ENCODE results near the gene KCNN3. TPM values are rescaled to one million over a fixed set of nuclear protein-coding genes. Genes with fewer than 3 reads are reported as not detected.

KCNN3 gene
- total and polyA plus RNA-seq, 2 of the 13 experiments (the other 11 are each of a cell fraction or from before 2014, with no cell fraction given) = not detected

DNA sequence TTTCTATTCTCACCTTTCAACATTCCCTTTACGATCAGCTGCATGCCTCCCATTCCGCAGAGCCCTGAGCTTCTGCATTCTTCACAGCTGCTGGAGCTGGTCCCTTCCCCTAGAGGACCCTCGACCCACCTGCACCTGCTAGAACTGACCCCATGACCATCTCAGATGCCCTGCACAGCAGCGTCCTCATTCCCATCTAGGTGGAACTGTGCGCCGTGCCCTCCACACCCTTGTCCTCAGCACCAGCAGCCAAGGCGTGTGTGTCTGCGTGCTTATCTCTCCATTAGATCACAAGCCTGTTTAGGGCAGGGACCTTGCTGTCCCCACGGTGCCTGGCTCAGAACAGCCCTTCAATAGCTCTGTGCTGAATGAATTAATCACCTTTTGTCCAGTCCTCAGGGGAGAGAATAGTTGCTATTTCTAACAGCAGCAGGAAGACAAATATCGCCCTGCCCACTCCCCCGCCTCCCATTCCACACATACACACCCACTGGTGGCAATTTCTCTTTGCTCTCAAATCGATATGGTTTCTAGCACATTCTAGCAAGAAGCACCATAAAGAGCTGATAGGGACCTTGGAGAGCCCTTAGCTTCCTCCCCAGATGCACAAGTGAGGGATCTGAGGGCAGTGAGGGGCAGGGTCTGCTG lies 61.7 kb downstream of the KCNN3 start:
- no peak overlapping the region for H3K4me3 ChIP-seq (replicated peaks in 1 of 3; ENCODE audit: insufficient read depth in 1 of 3, low read depth in 2 of 3, low read length in 3 of 3)
- H3K4me1 ChIP-seq (ENCODE audit: insufficient read depth, low read length) = peaks cover 3% of the 10 kb centered on the region
- no peaks in the 10 kb centered on the region for H3K79me2 ChIP-seq (ENCODE audit: insufficient read depth, low read length)
- ChIA-PET POLR2A (no interaction called here), CTCF (ENCODE audit: low intra/inter-chr PET ratio, low total read pairs) (no interaction called here)
- peaks cover 11 to 88% of the 10 kb centered on the region in 2 experiments for H3K27me3 ChIP-seq (ENCODE audit: control insufficient read depth in 1 of 2, insufficient read depth in 2 of 2, low read length in 2 of 2)
- H4K20me1 ChIP-seq (ENCODE audit: insufficient read depth, low read length) = no peaks in the 10 kb centered on the region
- TF ChIP-seq SPEN (CRISPR knock-in tag; IDR thresholded peaks at IDR 0.05; ENCODE audit: low read depth) = no peak
- TF ChIP-seq RFX3 (CRISPR knock-in tag; IDR thresholded peaks at IDR 0.05) = no peak
- no peak for TF ChIP-seq SMARCE1 (IDR thresholded peaks at IDR 0.05; ENCODE audit: borderline replicate concordance)
- TF ChIP-seq, protein P1, sequence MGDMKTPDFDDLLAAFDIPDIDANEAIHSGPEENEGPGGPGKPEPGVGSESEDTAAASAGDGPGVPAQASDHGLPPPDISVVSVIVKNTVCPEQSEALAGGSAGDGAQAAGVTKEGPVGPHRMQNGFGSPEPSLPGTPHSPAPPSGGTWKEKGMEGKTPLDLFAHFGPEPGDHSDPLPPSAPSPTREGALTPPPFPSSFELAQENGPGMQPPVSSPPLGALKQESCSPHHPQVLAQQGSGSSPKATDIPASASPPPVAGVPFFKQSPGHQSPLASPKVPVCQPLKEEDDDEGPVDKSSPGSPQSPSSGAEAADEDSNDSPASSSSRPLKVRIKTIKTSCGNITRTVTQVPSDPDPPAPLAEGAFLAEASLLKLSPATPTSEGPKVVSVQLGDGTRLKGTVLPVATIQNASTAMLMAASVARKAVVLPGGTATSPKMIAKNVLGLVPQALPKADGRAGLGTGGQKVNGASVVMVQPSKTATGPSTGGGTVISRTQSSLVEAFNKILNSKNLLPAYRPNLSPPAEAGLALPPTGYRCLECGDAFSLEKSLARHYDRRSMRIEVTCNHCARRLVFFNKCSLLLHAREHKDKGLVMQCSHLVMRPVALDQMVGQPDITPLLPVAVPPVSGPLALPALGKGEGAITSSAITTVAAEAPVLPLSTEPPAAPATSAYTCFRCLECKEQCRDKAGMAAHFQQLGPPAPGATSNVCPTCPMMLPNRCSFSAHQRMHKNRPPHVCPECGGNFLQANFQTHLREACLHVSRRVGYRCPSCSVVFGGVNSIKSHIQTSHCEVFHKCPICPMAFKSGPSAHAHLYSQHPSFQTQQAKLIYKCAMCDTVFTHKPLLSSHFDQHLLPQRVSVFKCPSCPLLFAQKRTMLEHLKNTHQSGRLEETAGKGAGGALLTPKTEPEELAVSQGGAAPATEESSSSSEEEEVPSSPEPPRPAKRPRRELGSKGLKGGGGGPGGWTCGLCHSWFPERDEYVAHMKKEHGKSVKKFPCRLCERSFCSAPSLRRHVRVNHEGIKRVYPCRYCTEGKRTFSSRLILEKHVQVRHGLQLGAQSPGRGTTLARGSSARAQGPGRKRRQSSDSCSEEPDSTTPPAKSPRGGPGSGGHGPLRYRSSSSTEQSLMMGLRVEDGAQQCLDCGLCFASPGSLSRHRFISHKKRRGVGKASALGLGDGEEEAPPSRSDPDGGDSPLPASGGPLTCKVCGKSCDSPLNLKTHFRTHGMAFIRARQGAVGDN (CRISPR knock-in tag; IDR thresholded peaks at IDR 0.05) = no peak
- TF ChIP-seq ZNF557 (CRISPR knock-in tag; IDR thresholded peaks at IDR 0.05) = no peak
- TF ChIP-seq MTA1 (CRISPR knock-in tag; IDR thresholded peaks at IDR 0.05; ENCODE audit: borderline replicate concordance) = no peak
- no peak for TF ChIP-seq ZNF101 (CRISPR knock-in tag; IDR thresholded peaks at IDR 0.05; ENCODE audit: borderline replicate concordance, low read depth)
- no peak for TF ChIP-seq KDM3A (CRISPR knock-in tag; IDR thresholded peaks at IDR 0.05; ENCODE audit: low read depth)
- TF ChIP-seq SNAPC2 (CRISPR knock-in tag; IDR thresholded peaks at IDR 0.05) = no peak
- TF ChIP-seq ZNF674 (CRISPR knock-in tag; IDR thresholded peaks at IDR 0.05; ENCODE audit: low read depth) = no peak
- no peak for TF ChIP-seq CC2D1A (CRISPR knock-in tag; IDR thresholded peaks at IDR 0.05)
- no peak for ATAC-seq
- no peak overlapping the region for H3K27ac ChIP-seq (ENCODE audit: extremely low read length, insufficient read depth, low read length)
- no peak for DNase-seq (ENCODE audit: low spot score)
- no peak for FAIRE-seq
- in situ Hi-C loops (cut with HindIII; ENCODE audit: extremely low pct_ligation_motif_present, low pct_unique_long_range_greater_than_20kb) (no loop called here), intact Hi-C loops (cut with micrococcal nuclease; ENCODE audit: unreplicated experiment) (no loop called here)
- no TSS peak for BruUV-seq (replicated peaks)
- H3K4me2 ChIP-seq (ENCODE audit: low read depth, low read length) = no peak overlapping the region
- H3K9me3 ChIP-seq (ENCODE audit: low read length) = no peaks in the 10 kb centered on the region
- 50% methylated on average over 12 of the region's 12 CpGs for WGBS (ENCODE audit: low lambda C conversion rate)
- no peaks in the 10 kb centered on the region for H3K36me3 ChIP-seq (replicated peaks in 1 of 2; ENCODE audit: control insufficient read depth in 1 of 2, insufficient read depth in 2 of 2, low read length in 2 of 2)
- H2AFZ ChIP-seq (ENCODE audit: low read length) = no peak overlapping the region
- no peak overlapping the region for H3K9ac ChIP-seq (ENCODE audit: insufficient read depth, low read depth, low read length)

All from HepG2 (cell line).